T-helper 2 cell treated with Interferon-gamma antibody and Interleukin-4, amounts not matched to agents 5 μg/mL and 100 μg/mL, for 36 hours (primary cell): ENCODE data around the gene IRAK1.
A peak's percentile ranks its signal among the peaks of the same experiment; 100 is the strongest.
"Not testable (repeated sequence)": the region's sequence is repeated elsewhere in the genome, so short reads cannot be mapped to it uniquely, and the experiment has no call there.

ENCODE experiments used
- DNase-seq: peaks from one replicate; pipeline ENCODE4 v3.0.0; 2021; ENCODE audit warnings: low spot score
- H3K27ac Mint-ChIP-seq: one replicate; pipeline ENCODE4 v1.8.0; 2021; ENCODE audit warnings: mild to moderate bottlenecking, mixed read lengths
- H3K27me3 Mint-ChIP-seq: one replicate; pipeline ENCODE4 v1.8.0; 2021; ENCODE audit warnings: low read depth, mixed read lengths
- H3K36me3 Mint-ChIP-seq: one replicate; pipeline ENCODE4 v1.8.0; 2021; ENCODE audit warnings: low read depth, mixed read lengths
- H3K4me1 Mint-ChIP-seq: one replicate; pipeline ENCODE4 v1.8.0; 2021; ENCODE audit warnings: low read depth, mixed read lengths
- H3K4me3 Mint-ChIP-seq: one replicate; pipeline ENCODE4 v1.8.0; 2022; ENCODE audit warnings: mild to moderate bottlenecking, moderate library complexity, mixed read lengths
- H3K9me3 Mint-ChIP-seq: one replicate; pipeline ENCODE4 v1.8.0; 2021; ENCODE audit warnings: mixed read lengths

Gene IRAK1

DNA sequence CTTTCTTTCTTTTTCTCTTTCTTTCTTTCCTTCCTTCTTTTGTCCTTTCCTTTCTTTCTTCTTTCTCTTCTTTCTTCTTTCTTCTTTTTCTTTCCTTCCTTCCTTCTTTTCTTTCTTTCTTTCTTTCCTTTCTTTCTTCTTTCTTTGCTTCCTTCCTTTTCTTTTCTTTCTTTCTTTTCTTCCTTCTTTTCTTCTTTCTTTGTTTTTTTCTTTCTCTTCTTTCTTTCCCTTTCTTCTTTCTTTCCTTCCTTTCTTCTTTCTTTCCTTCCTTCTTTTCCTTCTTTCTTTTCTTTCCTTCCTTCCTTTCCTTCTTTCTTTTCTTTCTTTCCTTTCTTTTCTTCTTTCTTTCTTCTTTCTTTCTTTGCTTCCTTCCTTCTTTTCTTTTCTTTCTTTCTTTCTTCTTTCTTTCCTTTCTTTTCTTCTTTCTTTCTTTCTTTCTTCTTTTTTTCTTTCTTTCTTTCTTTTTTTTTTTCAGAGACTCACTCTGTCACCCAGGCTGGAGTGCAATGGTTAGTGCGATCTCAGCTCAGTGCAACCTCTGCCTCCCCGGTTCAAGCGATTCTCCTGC is 28.6 kb downstream of the IRAK1 start:
- H3K4me3 Mint-ChIP-seq = no peak overlapping the region
- H3K9me3 Mint-ChIP-seq = no peaks in the 10 kb centered on the region
- peaks cover 6% of the 10 kb centered on the region for H3K4me1 Mint-ChIP-seq
- DNase-seq = no peak
- no peak overlapping the region for H3K27ac Mint-ChIP-seq
- H3K36me3 Mint-ChIP-seq = no peaks in the 10 kb centered on the region
- H3K27me3 Mint-ChIP-seq = no peaks in the 10 kb centered on the region

DNA sequence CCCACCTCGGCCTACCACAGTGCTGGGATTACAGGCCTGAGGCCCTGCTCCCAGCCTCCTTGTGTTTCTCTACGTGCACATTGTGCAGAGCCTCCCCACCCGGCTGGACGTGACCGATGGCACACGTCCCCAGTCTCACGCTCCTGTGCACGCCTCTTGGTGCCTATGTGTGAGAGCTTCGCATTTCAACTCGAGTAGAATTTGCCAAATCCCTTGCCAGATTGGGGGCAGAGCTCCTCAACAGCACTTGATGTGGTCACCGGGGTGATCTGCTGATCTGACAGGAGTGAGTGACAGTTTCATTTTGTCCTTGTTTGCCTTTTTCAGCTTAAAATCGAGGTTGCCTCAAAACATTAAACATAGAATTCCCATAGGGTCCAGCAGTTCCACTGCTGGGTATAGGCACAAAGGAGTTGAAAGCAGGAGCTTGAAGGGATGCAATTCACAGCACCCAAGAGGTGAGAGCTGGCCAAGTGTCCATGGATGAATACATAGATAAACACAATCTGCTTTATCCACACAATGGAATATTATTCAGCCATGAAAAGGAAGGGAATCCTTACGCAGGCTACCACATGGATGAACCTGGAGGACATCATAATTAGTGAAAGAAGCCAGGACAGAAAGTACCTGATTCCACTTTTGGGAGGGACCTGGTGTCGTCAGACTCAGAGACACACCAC is 29.6 kb downstream of the IRAK1 start:
- peaks cover 6% of the 10 kb centered on the region for H3K4me1 Mint-ChIP-seq
- DNase-seq = no peak
- no peak overlapping the region for H3K27ac Mint-ChIP-seq
- no peaks in the 10 kb centered on the region for H3K9me3 Mint-ChIP-seq
- no peak overlapping the region for H3K4me3 Mint-ChIP-seq
- H3K36me3 Mint-ChIP-seq = no peaks in the 10 kb centered on the region
- H3K27me3 Mint-ChIP-seq = no peaks in the 10 kb centered on the region

DNA sequence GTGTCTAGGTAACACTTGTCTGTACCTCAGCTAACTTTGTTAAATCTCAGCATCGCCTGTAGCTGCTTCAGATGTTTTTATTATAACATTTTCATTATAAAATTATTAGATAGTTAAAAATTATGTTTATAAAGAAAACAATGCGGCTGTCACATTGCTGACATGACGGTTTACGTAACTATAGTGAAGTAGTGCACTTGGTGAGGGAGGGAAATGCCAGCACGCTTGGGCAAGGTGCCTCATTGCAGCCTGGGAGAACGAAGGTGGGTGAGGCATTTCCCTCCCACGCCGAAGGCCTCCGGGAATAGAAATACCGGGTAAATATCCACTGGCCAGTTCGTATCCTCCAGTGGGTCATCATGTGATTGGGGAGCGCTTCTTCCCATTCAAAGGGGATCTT is 31.2 kb downstream of the IRAK1 start:
- Mint-ChIP-seq H3K9me3 (no peaks in the 10 kb centered on the region), H3K4me3 (no peak overlapping the region), H3K36me3 (no peaks in the 10 kb centered on the region), H3K27ac (no peak overlapping the region), H3K4me1 (peaks cover 14% of the 10 kb centered on the region), H3K27me3 (no peaks in the 10 kb centered on the region)
- DNase-seq = no peak

DNA sequence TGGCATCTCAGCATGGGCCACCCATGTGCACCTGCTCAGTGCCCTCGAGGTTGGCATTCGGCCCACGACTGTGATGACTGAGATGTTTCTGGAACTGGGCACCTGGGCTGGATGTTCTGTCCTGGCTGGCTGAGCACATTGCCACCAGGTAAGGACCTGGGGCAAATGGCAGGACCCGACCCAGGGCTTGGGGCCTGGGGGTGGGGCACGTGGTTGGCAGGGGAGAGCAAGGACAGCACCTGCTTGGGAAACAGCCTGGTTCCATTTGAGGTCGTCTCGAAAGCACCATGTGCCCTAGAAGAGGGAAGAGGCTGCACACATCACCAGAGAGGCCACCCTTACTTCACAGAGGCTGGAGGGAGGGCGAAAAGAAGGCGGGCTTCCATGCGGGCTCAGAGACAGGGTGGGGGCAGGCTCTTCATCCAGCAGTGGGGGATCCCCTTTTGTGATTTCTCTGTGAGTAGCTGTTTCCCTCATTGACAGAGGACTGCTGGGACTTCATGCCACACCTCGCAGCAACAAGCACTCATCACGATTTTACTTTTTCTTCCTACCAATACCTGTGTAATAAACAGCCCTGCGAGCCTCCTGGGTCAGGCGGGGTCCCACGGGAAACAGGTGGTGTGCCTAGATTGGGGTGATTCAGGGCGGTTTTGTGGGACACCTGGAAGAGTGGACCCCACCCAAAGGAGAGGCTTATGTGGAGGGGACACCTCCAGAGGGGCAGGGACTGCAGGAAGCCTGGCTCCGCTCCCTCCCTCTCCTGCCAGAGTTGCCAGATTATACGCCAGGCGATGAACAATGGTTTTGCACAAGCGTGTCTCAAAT is 35.1 kb downstream of the IRAK1 start:
- Mint-ChIP-seq H3K36me3 (no peaks in the 10 kb centered on the region), H3K27me3 (no peaks in the 10 kb centered on the region), H3K4me3 (peak overlapping the region; percentile 77), H3K9me3 (no peaks in the 10 kb centered on the region), H3K4me1 (peaks cover 36% of the 10 kb centered on the region), H3K27ac (peak overlapping the region; percentile 93)
- no peak for DNase-seq

DNA sequence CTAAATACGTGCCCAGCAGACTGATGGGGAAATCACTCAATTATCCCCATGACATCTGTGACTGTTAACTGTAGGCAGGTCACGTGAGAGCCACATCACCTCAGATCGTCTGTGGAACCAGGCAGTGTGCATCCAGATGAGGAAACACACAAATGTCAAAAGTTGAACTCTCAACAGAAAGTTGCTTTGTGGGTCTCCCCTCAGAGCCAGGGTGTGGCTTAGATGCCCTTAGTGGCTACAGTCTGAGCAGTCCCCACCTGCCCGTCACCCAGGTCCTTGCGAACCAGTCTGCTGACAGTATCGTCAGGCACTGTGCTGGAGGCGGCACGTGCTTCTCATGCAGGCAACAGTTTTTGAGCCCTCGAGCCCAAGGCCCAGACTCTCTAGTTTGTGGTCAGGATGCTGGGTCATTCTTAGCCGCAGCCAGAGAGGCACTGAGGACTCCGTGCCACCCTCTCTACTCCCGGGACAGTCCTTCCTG is 36.3 kb downstream of the IRAK1 start:
- Mint-ChIP-seq H3K27ac (peak overlapping the region; percentile 70), H3K9me3 (no peaks in the 10 kb centered on the region), H3K36me3 (no peaks in the 10 kb centered on the region), H3K27me3 (no peaks in the 10 kb centered on the region), H3K4me3 (peak overlapping the region; percentile 84), H3K4me1 (peaks cover 33% of the 10 kb centered on the region)
- no peak for DNase-seq

DNA sequence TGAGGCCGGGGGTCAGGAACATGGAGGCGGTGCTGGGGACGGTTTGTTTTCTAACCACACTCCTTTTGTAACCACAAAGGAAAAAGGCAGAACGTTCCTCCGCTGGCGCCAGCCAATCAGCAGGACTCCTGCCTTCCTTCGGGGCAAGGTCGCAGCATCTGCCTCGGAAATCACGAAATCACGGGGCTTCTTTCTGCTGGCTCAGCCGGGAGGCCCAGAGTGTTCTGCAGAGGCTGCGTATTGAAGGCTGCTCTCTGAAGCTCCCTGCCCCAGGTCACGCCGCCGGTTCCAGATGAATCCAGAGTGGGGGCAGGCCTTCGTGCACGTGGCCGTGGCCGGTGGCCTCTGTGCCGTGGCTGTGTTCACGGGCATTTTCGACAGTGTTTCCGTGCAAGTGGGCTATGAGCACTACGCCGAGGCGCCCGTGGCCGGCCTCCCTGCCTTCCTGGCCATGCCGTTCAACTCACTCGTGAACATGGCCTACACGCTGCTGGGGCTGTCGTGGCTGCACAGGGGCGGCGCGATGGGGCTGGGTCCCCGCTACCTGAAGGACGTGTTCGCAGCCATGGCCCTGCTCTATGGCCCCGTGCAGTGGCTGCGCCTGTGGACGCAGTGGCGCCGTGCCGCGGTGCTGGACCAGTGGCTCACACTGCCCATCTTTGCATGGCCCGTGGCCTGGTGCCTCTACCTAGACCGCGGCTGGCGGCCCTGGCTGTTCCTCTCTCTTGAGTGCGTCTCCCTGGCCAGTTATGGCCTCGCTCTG is 37.8 kb downstream of the IRAK1 start:
- Mint-ChIP-seq H3K4me3 (peak overlapping the region; percentile 84), H3K36me3 (no peaks in the 10 kb centered on the region), H3K4me1 (peaks cover 33% of the 10 kb centered on the region), H3K27ac (peak overlapping the region; percentile 93), H3K27me3 (no peaks in the 10 kb centered on the region), H3K9me3 (no peaks in the 10 kb centered on the region)
- DNase-seq = peak; percentile 81

DNA sequence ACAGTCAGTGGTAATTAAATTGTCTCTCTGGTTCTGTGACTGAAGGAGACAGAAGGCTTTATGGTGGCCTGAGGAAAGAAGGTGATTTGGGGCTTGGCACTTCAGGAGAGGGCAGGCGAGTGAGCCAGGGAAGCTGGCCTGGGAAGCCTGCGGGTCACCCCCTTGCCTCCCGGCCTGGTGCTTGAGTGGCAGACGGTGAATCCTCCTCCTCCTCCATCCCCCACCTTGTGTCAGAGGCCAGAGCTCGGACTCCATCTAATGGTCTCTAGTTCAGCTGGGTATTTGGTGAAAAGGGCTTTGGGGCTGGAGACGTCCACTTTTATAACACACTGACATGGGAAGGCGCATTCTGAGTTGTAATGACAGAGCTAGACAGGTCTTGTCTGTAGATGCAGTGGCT is 38.5 kb downstream of the IRAK1 start:
- Mint-ChIP-seq H3K9me3 (no peaks in the 10 kb centered on the region), H3K27ac (peak overlapping the region; percentile 93), H3K4me1 (peaks cover 33% of the 10 kb centered on the region), H3K27me3 (no peaks in the 10 kb centered on the region), H3K36me3 (no peaks in the 10 kb centered on the region), H3K4me3 (peak overlapping the region; percentile 84)
- DNase-seq = no peak

DNA sequence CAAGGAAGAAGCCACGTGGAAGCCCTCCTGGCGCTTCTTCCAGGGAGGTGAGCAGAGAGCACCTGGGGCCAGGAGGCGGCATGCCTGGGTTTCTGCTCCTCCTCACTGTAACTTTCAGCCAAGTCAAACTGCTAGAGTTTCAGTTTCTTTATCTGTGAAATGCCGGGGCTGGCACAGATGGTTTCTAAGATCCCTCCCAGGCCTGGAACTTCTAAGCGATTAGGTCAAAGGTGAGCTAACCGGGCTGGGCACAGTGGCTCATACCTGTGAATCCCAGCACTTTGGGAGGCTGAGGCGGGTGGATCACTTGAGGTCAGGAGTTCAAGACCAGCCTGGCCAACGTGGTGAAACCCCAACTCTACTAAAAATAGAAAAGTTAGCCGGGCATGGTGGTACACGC is 39.3 kb downstream of the IRAK1 start:
- Mint-ChIP-seq H3K4me1 (peaks cover 36% of the 10 kb centered on the region), H3K27ac (peak overlapping the region; percentile 88), H3K4me3 (peak overlapping the region; percentile 76)
- not testable (repeated sequence) for H3K36me3 Mint-ChIP-seq, H3K9me3 Mint-ChIP-seq, H3K27me3 Mint-ChIP-seq, DNase-seq

DNA sequence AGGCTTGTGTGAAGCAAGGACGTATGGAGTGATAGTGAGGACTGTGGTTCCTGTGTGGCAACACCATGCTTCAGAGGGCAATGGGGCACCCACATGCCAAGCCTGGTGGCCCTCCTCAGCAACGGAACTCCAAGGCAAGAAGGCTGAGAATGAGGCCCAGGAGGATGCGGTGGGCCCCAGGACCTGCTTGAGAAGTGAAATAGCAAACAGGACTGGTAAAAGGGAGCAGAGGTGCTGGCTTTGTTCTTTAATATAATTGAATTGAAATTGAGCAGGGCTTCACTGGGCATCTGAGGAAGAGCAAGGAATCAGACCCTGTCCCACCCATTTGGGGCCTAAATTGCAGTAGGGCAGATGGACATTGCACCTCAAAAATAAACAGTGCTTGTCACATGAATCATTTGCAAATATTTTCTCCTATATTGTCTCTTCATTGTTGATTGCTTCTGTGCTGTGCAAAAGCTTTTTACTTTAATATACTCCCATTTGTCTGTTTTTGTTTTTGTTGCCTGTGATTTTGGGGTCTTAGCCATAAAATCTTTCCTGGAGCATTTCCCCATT is 44.9 kb downstream of the IRAK1 start:
- peaks cover 7% of the 10 kb centered on the region for H3K36me3 Mint-ChIP-seq
- peak overlapping the region; percentile 86 for H3K4me3 Mint-ChIP-seq
- no peaks in the 10 kb centered on the region for H3K27me3 Mint-ChIP-seq
- no peak for DNase-seq
- H3K9me3 Mint-ChIP-seq = no peaks in the 10 kb centered on the region
- peaks cover 13% of the 10 kb centered on the region for H3K4me1 Mint-ChIP-seq
- peak overlapping the region; percentile 96 for H3K27ac Mint-ChIP-seq

DNA sequence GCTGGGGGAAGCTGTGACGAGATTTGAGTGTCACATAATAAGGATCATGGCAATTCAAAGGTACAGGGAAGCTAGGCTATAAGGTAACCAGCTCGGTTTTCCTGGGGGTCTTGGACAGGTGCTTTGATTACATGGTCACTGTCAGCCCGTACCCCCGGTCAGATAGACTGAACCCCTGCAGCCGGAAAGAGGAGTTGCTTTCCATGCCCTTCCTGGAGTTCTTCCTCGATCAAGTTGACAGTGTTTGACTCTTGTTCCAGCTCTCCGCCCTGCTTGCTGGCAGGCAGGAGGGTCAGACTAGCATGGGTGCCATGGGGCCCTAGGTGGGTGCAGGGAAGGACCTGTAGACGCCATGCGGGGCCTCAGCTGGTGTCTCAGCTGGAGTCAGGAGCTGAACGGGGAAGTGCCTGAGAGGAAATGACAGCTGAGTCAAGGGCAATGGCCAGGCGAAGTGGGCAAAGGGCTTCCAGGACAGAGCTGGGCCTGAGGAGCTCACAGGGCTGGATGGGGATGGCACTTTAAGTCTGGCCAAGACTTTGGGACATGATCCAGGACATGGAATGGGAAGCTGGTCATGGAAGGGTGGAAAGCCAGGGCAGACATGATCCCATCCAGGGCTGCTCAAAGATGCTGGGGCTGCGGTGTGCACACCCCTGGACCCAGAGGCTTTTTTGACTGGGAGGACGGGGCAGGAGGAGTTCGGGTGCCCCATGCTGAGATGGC is 45.5 kb downstream of the IRAK1 start:
- no peak for DNase-seq
- Mint-ChIP-seq H3K9me3 (no peaks in the 10 kb centered on the region), H3K27me3 (no peaks in the 10 kb centered on the region), H3K27ac (peak overlapping the region; percentile 96), H3K36me3 (peaks cover 12% of the 10 kb centered on the region), H3K4me3 (peak overlapping the region; percentile 86), H3K4me1 (peaks cover 13% of the 10 kb centered on the region)

DNA sequence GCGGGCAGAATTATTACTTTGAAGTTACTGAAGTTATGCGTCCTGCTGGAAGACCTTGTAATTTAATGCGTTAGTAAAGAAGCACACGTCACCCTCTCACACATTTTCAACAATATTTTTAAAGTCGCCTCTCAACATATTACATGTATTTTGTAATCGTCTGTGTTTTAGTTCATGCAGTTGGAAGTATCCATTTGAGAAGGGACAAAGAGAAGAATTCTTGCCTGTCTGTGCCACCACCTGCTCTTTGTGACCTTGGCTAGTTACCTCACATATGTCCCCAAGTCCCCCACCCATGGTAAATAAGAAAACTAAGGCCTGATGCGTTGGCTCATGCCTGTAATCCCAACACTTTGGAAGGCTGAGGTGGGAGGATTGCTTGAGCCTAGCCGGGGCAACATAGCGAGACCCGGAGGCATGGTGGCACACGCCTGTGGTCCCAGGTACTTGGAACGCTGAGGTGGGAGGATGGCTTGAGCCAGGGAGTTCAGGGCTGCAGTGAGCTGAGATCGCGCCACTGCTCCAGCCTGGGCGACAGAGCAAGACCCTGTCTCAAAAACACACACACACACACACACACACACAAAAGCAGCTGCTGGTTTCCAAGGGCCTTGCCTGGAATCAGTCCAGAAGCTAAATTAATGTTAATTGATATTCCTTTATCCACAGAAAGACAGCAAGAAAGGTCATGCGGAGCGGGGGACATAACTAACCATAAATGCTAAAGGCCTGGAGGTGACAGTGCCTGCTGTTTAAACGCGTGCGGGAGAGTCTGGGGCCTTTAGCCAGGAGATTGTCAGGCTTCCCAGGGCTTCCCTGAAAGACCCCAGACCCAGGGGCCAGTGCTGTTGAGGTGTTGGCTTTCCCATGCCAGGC is 46.3 kb downstream of the IRAK1 start:
- Mint-ChIP-seq H3K36me3 (peaks cover 14% of the 10 kb centered on the region), H3K27ac (peak overlapping the region; percentile 96), H3K27me3 (no peaks in the 10 kb centered on the region), H3K9me3 (no peaks in the 10 kb centered on the region), H3K4me3 (peak overlapping the region; percentile 86), H3K4me1 (peaks cover 13% of the 10 kb centered on the region)
- no peak for DNase-seq

DNA sequence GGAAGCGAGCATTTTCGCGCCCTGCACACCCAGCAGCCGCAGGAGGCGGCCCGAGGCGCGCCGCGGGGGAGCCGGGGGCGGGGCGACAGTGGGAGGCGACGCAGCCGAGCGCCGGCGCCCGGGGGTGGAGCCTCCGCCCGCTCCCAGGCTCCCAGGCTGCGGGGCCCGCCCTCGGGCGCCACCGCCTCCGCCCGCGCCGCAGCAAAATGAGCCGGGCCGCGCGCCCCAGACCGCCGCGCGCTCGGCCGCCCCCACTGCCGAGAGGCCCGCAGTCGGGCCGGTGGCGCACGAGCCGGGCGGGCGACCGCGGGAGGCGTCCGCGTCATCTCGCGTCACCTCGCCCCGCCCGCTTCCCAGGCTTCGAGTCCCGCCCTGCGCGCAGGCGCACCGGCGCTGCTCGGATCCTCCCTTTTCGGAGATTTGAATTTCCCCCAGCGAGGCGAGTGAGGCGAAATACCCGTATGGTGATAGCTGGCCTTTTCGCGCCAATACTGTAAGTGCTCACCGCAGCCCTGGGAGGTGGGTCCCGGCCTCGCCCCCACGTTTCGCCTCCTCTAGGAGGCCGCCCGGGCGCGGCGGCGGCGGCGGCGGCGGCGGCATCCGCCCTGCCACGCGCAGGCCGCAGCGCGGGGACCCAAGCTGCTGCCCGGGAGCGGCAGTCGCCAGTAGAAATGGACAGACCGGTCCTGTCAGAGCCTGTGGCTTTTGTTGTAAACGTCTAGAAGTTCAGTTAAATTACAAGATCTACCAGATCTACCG is 47.2 kb downstream of the IRAK1 start, which contains the start of gene TMEM187:
TSS of gene TMEM187 (plus strand) at position 387 of the 759 bp plus-strand sequence. CDS start 9,309 bp downstream, outside the sequence.
- Mint-ChIP-seq H3K27ac (peak within 1 kb of the TSS; percentile 100), H3K9me3 (no peaks in the 10 kb centered on the region), H3K36me3 (peaks cover 22% of the 10 kb centered on the region), H3K4me3 (peak within 1 kb of the TSS; percentile 100), H3K27me3 (no peaks in the 10 kb centered on the region), H3K4me1 (peaks cover 19% of the 10 kb centered on the region)
- peak; percentile 87 for DNase-seq
